Memory B cell (primary cell): ENCODE data around the gene ADGB.

Experiments used
- ATAC-seq: fragments of 150-1000 bp; cut with Tn5 transposase; 2 replicates; pipeline ENCODE4 v1.10.0; 2021; ENCODE audit warnings: low read depth, mild to moderate bottlenecking, moderate library complexity
- DNase-seq, 2 donors: peaks; one replicate each; pipeline ENCODE4 v3.0.0; 2022; ENCODE audit warnings: low spot score in 2 of 2
- H3K27ac Mint-ChIP-seq: one replicate; pipeline ENCODE4 v1.8.0; 2022; ENCODE audit warnings: mild to moderate bottlenecking, moderate library complexity, mixed read lengths
- H3K27me3 Mint-ChIP-seq: one replicate; pipeline ENCODE4 v1.8.0; 2022; ENCODE audit warnings: mixed read lengths
- H3K36me3 Mint-ChIP-seq: one replicate; pipeline ENCODE4 v1.8.0; 2022; ENCODE audit warnings: mild to moderate bottlenecking, mixed read lengths
- H3K4me1 Mint-ChIP-seq: one replicate; pipeline ENCODE4 v1.8.0; 2022; ENCODE audit warnings: mixed read lengths
- H3K4me3 Mint-ChIP-seq: one replicate; pipeline ENCODE4 v1.8.0; 2022; ENCODE audit warnings: mild to moderate bottlenecking, moderate library complexity, mixed read lengths
- H3K9me3 Mint-ChIP-seq: one replicate; pipeline ENCODE4 v1.8.0; 2022; ENCODE audit warnings: mixed read lengths

Gene ADGB

DNA sequence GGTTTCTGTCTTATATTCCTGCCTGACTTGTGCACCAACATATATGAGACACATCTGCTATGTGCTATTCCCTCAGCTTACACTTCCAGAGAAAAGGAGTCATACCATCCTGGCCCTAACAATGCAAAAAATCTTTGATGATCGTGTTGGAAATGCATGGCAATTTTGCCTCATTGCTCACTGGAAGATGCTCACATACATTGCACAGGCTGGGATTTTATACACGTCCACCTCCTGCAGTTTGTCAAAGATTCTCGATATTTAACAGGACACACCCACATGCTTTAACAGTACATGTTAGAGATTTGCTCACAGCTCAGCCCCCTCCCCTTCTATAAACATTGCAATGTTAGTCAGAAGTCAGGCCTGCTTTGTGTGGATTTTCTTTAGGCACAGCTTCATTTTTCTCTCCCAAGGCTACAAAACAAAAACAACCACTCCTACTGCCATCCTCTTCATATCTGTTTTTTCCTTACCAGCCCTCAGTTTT lies 66.1 kb downstream of the ADGB start:
- H3K9me3 Mint-ChIP-seq = no peaks in the 10 kb centered on the region
- no peaks in the 10 kb centered on the region for H3K36me3 Mint-ChIP-seq
- DNase-seq (no peak), ATAC-seq (no peak)
- no peak overlapping the region for H3K4me3 Mint-ChIP-seq
- no peaks in the 10 kb centered on the region for H3K4me1 Mint-ChIP-seq
- no peaks in the 10 kb centered on the region for H3K27me3 Mint-ChIP-seq
- H3K27ac Mint-ChIP-seq = no peak overlapping the region

DNA sequence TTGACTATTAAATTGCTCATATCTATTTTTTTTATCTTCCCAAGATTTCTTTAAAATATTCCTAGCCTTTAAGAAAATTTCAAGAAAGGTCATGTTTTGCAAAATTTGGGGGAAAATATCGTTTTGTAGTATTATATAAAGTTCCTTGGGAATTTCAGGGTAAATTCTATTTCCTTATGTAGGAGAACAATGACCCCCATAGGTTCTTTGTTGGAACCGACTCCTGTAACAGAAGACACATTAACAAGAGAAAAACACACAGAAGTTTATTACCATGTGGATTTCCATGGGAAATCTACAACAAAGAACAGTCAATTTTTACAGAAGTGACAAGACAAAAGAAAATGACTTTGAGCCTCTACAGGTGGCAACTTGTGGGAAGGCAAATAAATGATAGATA lies 68.1 kb downstream of the ADGB start:
- Mint-ChIP-seq H3K9me3 (peaks cover 1% of the 10 kb centered on the region), H3K27ac (no peak overlapping the region), H3K27me3 (no peaks in the 10 kb centered on the region), H3K4me1 (no peaks in the 10 kb centered on the region), H3K36me3 (no peaks in the 10 kb centered on the region), H3K4me3 (no peak overlapping the region)
- ATAC-seq (no peak), DNase-seq (no peak)

DNA sequence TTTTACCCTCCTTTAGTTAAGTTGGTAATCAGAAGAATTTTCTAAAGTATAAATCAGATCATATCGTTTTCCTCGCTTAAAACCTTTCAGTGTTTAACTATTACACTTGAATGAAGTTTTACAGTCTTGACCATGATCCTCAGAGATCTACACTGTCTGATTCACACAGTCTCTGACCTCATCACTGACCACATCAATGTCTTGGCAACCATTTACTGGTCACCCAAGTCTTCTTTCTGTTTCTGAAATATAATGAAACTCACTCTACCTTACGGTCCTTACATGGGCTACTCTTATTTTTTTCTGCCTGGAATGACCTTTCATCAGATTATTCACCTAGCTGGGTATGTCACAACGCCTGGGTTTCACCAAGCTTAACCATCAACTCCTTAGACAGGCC lies 71.4 kb downstream of the ADGB start:
- Mint-ChIP-seq H3K27ac (no peak overlapping the region), H3K36me3 (no peaks in the 10 kb centered on the region), H3K4me1 (no peaks in the 10 kb centered on the region), H3K9me3 (peaks cover 3% of the 10 kb centered on the region), H3K27me3 (no peaks in the 10 kb centered on the region), H3K4me3 (no peak overlapping the region)
- ATAC-seq (no peak), DNase-seq (no peak)

DNA sequence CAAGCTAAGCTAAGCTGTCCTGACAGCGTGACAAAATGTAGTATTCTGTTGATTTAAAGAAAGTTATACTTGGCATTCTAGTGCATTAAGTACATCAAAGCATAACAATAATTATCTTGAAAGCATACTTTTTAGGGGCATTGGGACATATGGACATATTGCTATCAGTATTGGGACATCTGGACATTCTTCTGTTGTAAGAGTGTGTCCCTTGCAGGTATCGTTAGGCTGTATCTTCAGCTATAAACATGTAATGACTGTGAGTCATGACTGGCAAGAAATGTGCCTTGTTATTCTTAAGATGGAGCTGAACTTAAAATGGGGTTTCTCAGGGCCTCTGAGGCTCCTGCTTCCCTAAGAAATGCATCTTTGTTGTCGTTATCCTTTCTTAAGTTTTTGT lies 74.3 kb downstream of the ADGB start:
- peaks cover 3% of the 10 kb centered on the region for H3K9me3 Mint-ChIP-seq
- no peaks in the 10 kb centered on the region for H3K27me3 Mint-ChIP-seq
- no peak overlapping the region for H3K27ac Mint-ChIP-seq
- ATAC-seq = no peak
- no peak overlapping the region for H3K4me3 Mint-ChIP-seq
- no peaks in the 10 kb centered on the region for H3K36me3 Mint-ChIP-seq
- DNase-seq = no peak
- no peaks in the 10 kb centered on the region for H3K4me1 Mint-ChIP-seq

DNA sequence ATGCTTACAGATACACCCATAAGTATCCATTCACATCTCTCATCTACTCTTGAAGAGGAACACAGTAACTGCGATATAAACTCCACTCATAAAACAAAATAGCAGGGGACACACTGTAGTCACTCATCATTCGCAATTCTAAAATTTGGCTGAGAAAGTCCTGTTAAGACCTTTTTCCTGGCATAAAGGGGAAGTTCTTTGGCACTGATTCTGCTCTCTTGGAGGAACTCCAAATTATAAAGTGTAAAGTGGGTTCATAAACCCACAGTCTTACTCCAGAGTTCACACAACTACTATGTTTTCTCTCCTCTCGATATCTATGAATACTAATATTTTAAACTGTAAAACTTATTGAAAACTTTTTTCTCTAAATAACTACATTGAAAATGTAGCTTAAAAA lies 80.6 kb downstream of the ADGB start:
- Mint-ChIP-seq H3K4me3 (no peak overlapping the region), H3K36me3 (no peaks in the 10 kb centered on the region), H3K4me1 (no peaks in the 10 kb centered on the region), H3K9me3 (no peaks in the 10 kb centered on the region), H3K27me3 (no peaks in the 10 kb centered on the region), H3K27ac (no peak overlapping the region)
- ATAC-seq (no peak), DNase-seq (no peak)

DNA sequence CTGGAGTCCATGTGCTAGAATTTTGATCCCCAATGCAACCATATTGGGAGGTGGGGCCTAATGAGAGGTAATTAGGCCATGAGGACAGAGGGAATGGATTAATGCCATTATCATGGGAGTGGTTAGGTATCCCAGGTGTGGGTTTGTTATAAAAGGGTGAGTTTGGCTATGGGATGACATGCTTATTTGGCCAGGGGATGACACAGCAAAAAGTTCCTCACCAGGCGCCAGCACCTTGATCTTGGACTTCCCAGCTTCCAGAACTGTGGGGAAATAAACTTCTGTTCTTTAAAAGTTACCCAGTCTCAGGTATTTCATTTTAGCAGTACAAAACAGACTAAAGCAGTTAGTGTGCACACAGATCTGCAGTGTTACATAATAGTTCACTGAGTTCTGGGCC lies 84.1 kb downstream of the ADGB start:
- H3K27me3 Mint-ChIP-seq = no peaks in the 10 kb centered on the region
- H3K9me3 Mint-ChIP-seq = peaks cover 4% of the 10 kb centered on the region
- ATAC-seq = no peak
- no peak overlapping the region for H3K27ac Mint-ChIP-seq
- DNase-seq = no peak
- H3K36me3 Mint-ChIP-seq = no peaks in the 10 kb centered on the region
- no peak overlapping the region for H3K4me3 Mint-ChIP-seq
- H3K4me1 Mint-ChIP-seq = no peaks in the 10 kb centered on the region

DNA sequence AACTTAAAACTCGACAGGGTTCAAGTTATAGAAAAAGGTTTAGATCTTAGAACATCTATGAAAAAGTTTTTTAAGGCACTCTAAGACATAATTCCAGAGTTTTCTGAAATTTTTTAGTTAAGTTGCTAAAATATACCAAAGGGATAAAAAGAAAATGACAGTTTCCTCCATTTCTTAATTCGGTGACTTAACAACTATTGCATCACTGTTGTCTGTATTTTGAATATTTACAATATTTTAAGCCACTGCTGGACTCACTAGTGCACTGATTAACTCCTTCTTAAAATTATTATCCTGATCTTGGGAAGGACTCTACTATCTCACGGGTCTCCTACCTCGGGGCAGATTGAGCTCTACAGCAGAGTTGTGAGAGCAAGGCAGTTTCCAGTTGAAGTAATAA lies 91.0 kb downstream of the ADGB start:
- Mint-ChIP-seq H3K27ac (no peak overlapping the region), H3K9me3 (peaks cover 4% of the 10 kb centered on the region), H3K4me3 (no peak overlapping the region), H3K4me1 (no peaks in the 10 kb centered on the region), H3K27me3 (peaks cover 3% of the 10 kb centered on the region), H3K36me3 (no peaks in the 10 kb centered on the region)
- DNase-seq (no peak), ATAC-seq (no peak)

DNA sequence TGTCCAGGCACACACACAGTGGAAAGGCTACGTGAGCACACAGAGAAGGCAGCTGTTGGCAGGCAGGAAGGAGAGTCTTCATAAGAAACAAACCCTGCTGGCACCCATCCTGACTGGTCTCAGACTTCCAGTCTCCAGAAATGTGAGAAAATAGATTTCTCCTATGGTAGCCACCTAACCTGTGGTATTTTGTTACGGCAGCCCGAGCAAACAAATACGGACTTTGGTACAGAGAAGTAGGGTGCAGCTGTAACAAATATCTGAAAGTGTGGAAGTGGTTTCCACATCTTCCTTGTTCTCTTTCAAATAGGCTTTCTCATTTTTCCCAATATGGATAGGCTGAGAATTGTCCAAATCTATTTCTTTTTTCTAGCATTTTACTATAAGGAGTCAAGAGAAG lies 94.6 kb downstream of the ADGB start:
- H3K4me3 Mint-ChIP-seq = no peak overlapping the region
- H3K36me3 Mint-ChIP-seq = no peaks in the 10 kb centered on the region
- DNase-seq (no peak), ATAC-seq (no peak)
- no peaks in the 10 kb centered on the region for H3K9me3 Mint-ChIP-seq
- H3K27ac Mint-ChIP-seq = no peak overlapping the region
- peaks cover 5% of the 10 kb centered on the region for H3K27me3 Mint-ChIP-seq
- H3K4me1 Mint-ChIP-seq = no peaks in the 10 kb centered on the region

DNA sequence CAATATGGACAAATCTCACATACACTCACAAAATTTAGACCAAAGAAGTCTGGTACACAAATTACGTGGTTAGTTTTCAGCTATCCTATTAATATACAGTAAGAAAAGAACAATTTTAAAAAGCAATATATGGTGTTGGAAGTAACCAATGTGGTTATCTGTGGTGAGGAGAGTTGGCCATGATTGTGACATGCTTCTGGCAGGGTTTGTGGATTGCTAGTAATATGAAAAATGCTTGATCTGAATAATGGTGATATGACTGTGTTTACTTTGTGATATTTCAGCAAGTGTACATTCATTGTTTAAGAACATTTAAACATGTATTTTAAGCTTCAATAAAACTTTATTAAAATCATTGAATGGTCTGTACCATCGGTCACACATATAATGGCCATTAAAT lies 99.1 kb downstream of the ADGB start:
- Mint-ChIP-seq H3K4me3 (no peak overlapping the region), H3K27me3 (peaks cover 3% of the 10 kb centered on the region), H3K27ac (no peak overlapping the region), H3K9me3 (no peaks in the 10 kb centered on the region), H3K36me3 (no peaks in the 10 kb centered on the region), H3K4me1 (no peaks in the 10 kb centered on the region)
- DNase-seq (no peak), ATAC-seq (no peak)

DNA sequence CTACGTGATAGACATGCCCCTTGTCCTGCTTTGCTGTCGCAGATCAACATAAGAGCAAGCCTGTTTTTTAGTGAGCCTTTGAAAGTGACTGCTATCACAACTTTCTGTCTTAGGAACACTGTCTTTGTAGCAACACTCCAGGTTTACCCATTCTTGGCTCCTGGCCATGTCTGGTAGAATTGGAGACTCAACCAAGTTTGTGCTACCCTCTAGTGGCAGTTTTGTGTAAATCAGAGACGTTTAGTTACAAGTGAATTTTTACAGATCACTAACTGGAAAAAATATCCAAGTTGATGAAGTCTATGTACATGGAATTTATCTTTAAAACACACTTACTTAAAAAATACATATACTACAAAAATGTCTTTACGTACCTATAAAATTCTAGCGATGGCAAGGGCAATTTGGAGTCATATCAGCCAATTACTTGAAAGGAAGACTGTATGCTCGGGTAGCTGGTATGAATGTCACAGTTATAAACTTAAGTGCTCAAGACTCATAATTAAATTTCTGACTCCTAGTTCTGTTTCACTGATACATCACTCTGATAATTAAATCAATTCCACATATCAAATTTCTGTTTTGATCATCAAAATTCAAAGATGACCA lies 101.4 kb downstream of the ADGB start:
- Mint-ChIP-seq H3K9me3 (no peaks in the 10 kb centered on the region), H3K4me1 (no peaks in the 10 kb centered on the region), H3K36me3 (no peaks in the 10 kb centered on the region), H3K27me3 (peaks cover 1% of the 10 kb centered on the region), H3K4me3 (no peak overlapping the region), H3K27ac (no peak overlapping the region)
- ATAC-seq (peak; percentile 38), DNase-seq (peak in 1 of 2 donors; percentile 9)

DNA sequence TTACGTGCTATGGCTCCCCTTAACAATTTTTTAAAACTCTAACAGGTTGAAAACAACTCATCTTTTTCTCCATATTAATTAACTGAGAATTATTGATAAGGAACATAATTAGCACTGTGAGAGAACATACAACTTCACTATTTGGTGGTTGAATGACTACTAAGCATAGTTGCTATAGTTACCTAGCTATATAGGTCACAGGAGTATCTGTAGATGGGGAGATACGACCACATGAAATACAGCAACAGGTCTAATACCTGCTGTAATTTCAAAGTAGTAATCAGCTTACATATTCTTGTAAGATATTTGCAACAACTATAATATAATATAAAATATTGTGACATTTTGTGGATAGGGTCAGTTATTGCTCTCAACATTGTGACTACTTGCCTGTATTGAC lies 102.9 kb downstream of the ADGB start:
- DNase-seq (no peak), ATAC-seq (no peak)
- Mint-ChIP-seq H3K27ac (no peak overlapping the region), H3K9me3 (no peaks in the 10 kb centered on the region), H3K4me3 (no peak overlapping the region), H3K27me3 (peaks cover 1% of the 10 kb centered on the region), H3K36me3 (no peaks in the 10 kb centered on the region), H3K4me1 (no peaks in the 10 kb centered on the region)

DNA sequence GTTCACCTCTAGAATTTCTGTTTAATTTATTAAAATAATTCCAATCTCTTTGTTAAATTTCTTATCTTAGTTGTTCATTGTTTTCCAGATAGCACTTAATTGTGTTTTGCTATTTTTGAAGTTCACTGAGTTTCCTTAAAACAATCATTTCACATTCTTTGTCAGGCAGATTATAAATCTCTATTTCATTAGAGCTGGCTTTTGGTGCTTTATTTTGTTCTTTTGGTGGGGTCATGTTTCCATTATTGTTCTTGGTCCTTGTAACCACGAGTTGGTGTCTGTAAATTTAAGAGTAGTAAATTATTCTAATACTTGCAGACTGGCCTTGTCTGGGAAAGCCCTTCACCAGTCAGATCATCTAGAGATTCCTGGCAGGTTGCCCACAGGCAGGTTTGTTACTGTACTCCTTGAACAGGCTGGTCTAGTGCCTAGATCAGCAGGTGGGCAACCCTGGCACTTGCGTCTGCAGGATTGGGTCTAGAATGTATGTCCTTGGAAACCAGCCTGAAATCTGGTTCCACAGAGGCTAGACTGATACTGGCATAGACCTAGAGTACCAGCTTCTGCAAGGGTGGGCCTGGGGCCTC lies 110.4 kb downstream of the ADGB start:
- DNase-seq (no peak), ATAC-seq (no peak)
- Mint-ChIP-seq H3K27me3 (no peaks in the 10 kb centered on the region), H3K4me1 (no peaks in the 10 kb centered on the region), H3K36me3 (no peaks in the 10 kb centered on the region), H3K4me3 (no peak overlapping the region), H3K9me3 (no peaks in the 10 kb centered on the region), H3K27ac (no peak overlapping the region)

DNA sequence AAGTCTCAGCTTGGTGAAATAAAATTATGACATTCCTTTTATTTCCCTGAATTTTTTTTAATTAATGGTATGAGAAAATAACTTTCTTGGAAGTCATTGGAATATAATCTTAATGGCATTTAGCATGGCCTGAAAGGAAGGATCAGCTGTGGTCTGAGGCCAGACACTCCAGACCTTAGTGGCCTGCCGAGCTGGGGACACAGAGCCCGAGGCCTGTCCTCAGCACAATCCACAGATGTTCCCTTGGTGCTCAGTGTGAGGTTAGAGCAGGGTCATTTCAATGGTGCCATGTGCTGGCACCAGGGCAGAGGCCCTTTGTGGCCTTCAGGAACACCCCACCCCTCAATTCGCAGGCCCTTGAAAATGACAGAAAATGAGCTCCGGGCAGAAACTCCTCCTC lies 120.6 kb downstream of the ADGB start:
- Mint-ChIP-seq H3K36me3 (no peaks in the 10 kb centered on the region), H3K9me3 (peaks cover 2% of the 10 kb centered on the region), H3K27ac (no peak overlapping the region), H3K4me3 (no peak overlapping the region), H3K4me1 (no peaks in the 10 kb centered on the region), H3K27me3 (peaks cover 2% of the 10 kb centered on the region)
- no peak for ATAC-seq
- no peak for DNase-seq

DNA sequence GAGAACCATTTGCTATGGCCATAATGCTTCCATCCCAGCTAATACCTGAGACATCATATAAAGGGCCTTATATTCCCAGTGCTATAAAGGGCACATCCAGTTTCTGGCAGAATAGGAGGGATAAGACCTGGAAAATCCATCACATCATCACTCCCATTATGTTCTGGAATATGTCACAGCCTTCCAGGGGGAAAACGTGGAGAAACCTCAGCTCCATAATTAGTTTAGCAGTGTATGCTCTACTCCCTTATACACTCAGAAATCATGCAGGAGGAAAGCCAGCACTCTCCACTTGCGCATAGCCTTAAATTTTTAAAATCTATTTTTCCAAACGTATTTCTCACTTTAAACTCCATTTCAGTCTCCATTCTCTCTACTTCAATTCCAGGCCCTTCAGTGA lies 140.9 kb downstream of the ADGB start:
- ATAC-seq (no peak), DNase-seq (no peak)
- no peak overlapping the region for H3K27ac Mint-ChIP-seq
- no peaks in the 10 kb centered on the region for H3K4me1 Mint-ChIP-seq
- H3K27me3 Mint-ChIP-seq = no peaks in the 10 kb centered on the region
- H3K9me3 Mint-ChIP-seq = no peaks in the 10 kb centered on the region
- no peak overlapping the region for H3K4me3 Mint-ChIP-seq
- no peaks in the 10 kb centered on the region for H3K36me3 Mint-ChIP-seq

DNA sequence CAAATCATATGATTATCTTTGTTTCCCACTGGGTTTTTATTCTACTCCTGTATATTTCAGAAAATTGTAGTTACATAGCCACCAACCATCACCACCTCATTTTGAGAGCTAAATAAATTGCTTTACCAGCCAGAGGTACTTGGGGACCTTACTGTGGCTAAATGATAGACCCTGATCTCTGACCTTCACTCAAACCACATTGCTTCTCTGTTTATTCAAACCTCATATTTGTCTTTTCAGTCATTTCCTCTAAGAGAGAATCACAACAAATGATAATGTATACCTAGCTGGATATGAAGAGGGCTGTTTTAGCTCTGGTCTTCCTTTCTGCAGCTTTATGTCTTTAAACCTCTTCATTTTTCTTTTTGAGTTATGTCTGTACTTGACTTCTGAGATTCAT lies 142.8 kb downstream of the ADGB start:
- no peak overlapping the region for H3K27ac Mint-ChIP-seq
- DNase-seq (no peak), ATAC-seq (no peak)
- H3K4me1 Mint-ChIP-seq = no peaks in the 10 kb centered on the region
- no peaks in the 10 kb centered on the region for H3K36me3 Mint-ChIP-seq
- no peaks in the 10 kb centered on the region for H3K9me3 Mint-ChIP-seq
- no peak overlapping the region for H3K4me3 Mint-ChIP-seq
- no peaks in the 10 kb centered on the region for H3K27me3 Mint-ChIP-seq
